Natural killer cell (primary cell): Measurements from ENCODE around the gene KRT7. TPM values are rescaled to one million over a fixed set of nuclear protein-coding genes. Genes with fewer than 3 reads are reported as not detected.

Source experiments
- ATAC-seq, 3 donors: fragments of 150-1000 bp in 2 of 3; fragments of 200-7000 bp in 1 of 3; cut with Tn5 transposase; 1 replicate in 1 of 3; 2 replicates in 2 of 3; pipeline ENCODE4 v1.10.0; 2021; ENCODE audit warnings: mild to moderate bottlenecking in 2 of 3, moderate library complexity in 2 of 3
- DNase-seq, 2 donors: peaks; one replicate each; pipeline versions ENCODE4 v3.0.0 to v3.0.0-alpha.2; 2013 to 2021; ENCODE audit warnings: mixed read lengths in 1 of 2
- H3K27ac ChIP-seq: one replicate; pipeline ENCODE4 v1.5.1; 2013; ENCODE audit warnings: mild to moderate bottlenecking, low read length
- H3K27me3 ChIP-seq: one replicate; pipeline ENCODE4 v1.6.1; 2013; ENCODE audit warnings: low read length; ENCODE audit not compliant: control insufficient read depth, insufficient read depth
- H3K36me3 ChIP-seq: one replicate; pipeline ENCODE4 v1.6.1; 2013; ENCODE audit warnings: low read length; ENCODE audit not compliant: control insufficient read depth, insufficient read depth
- H3K4me1 ChIP-seq: one replicate; pipeline ENCODE4 v1.6.1; 2013; ENCODE audit warnings: low read length; ENCODE audit not compliant: control insufficient read depth, insufficient read depth
- H3K4me3 ChIP-seq: one replicate; pipeline ENCODE4 v1.5.1; 2013; ENCODE audit warnings: low read length
- H3K9me3 ChIP-seq: one replicate; pipeline ENCODE4 v1.6.1; 2013; ENCODE audit warnings: low read length; ENCODE audit not compliant: control insufficient read depth, insufficient read depth
- H3K27ac Mint-ChIP-seq, 2 donors: one replicate each; pipeline ENCODE4 v1.8.0; 2022; ENCODE audit warnings: mild to moderate bottlenecking in 2 of 2, mixed read lengths in 2 of 2, moderate library complexity in 1 of 2
- H3K27me3 Mint-ChIP-seq, 2 donors: one replicate each; pipeline ENCODE4 v1.8.0; 2022; ENCODE audit warnings: low read depth in 2 of 2, mixed read lengths in 2 of 2
- H3K36me3 Mint-ChIP-seq: one replicate; pipeline ENCODE4 v1.8.0; 2022; ENCODE audit warnings: mixed read lengths
- H3K4me1 Mint-ChIP-seq, 2 donors: one replicate each; pipeline ENCODE4 v1.8.0; 2022; ENCODE audit warnings: mixed read lengths in 2 of 2
- H3K4me3 Mint-ChIP-seq: one replicate; pipeline ENCODE4 v1.8.0; 2022; ENCODE audit warnings: mild to moderate bottlenecking, moderate library complexity, mixed read lengths
- H3K9me3 Mint-ChIP-seq, 2 donors: one replicate each; pipeline ENCODE4 v1.8.0; 2022; ENCODE audit warnings: mixed read lengths in 2 of 2
- WGBS: methylation state at CpG from one replicate; pipeline ENCODE4 v1.1.7; 2013; ENCODE audit warnings: missing lambda C conversion rate; ENCODE audit not compliant: insufficient coverage; 5-methylcytosine and 5-hydroxymethylcytosine counted together
- intact Hi-C: fragments of 100-400 bp; cut with micrococcal nuclease; formaldehyde crosslinking; loops from one replicate; pipeline ENCODE4 v1.14.2; 2022
- total RNA-seq, 4 donors: library from RNA; stranded (reverse); fragments of 120-200 nt in 1 of 4; gene quantifications; one replicate each; pipeline versions ENCODE4 v1.2.3 to v1.2.4, GENCODE V29; 2013 to 2022
- TF ChIP-seq, protein P1 (sequence below): fragments of 200-600 bp; IDR thresholded peaks from one replicate; pipeline ENCODE4 v1.8.0; 2022; ENCODE audit warnings: antibody characterized with exemption

The KRT7 gene
- total RNA-seq, 3 donors from 2014 or later (not counting 1 experiment from before 2014, with no cell fraction given): 0.54 TPM; not detected in 2

DNA sequence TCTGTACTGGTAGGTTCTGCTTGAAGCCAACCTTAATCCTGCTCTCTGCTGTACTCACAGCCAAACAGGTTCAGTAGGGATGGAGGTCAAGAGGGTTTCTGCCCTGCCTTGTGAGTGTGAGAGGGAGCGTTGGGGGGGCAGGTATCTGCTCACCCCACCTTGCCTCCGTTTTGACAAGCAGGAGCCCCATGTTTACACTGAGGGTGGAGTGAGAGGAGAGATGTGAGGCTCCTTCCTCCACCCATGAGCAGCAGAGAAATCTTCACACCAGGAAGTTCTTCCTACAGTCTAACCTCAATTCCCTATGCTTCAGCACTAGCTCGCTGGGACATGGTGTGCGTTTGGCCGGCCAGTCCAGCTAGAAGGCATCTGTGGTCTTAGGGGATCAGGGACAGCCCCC, 45.4 kb upstream of the KRT7 start:
- no peak for ATAC-seq
- H3K4me1 Mint-ChIP-seq: peaks cover 0 to 4% of the 10 kb centered on the region in 2 donors
- H3K4me1 ChIP-seq: peaks cover 23% of the 10 kb centered on the region
- H3K9me3 Mint-ChIP-seq: no peaks in the 10 kb centered on the region
- H3K36me3 ChIP-seq: no peaks in the 10 kb centered on the region
- H3K4me3 ChIP-seq: no peak overlapping the region
- H3K27me3 ChIP-seq: no peaks in the 10 kb centered on the region
- H3K27ac ChIP-seq: no peak overlapping the region
- TF ChIP-seq, protein P1, sequence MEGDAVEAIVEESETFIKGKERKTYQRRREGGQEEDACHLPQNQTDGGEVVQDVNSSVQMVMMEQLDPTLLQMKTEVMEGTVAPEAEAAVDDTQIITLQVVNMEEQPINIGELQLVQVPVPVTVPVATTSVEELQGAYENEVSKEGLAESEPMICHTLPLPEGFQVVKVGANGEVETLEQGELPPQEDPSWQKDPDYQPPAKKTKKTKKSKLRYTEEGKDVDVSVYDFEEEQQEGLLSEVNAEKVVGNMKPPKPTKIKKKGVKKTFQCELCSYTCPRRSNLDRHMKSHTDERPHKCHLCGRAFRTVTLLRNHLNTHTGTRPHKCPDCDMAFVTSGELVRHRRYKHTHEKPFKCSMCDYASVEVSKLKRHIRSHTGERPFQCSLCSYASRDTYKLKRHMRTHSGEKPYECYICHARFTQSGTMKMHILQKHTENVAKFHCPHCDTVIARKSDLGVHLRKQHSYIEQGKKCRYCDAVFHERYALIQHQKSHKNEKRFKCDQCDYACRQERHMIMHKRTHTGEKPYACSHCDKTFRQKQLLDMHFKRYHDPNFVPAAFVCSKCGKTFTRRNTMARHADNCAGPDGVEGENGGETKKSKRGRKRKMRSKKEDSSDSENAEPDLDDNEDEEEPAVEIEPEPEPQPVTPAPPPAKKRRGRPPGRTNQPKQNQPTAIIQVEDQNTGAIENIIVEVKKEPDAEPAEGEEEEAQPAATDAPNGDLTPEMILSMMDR: no peak
- no peak overlapping the region for H3K27ac Mint-ChIP-seq
- H3K4me3 Mint-ChIP-seq: no peak overlapping the region
- no peak for DNase-seq
- peaks cover 0 to 5% of the 10 kb centered on the region in 2 donors for H3K27me3 Mint-ChIP-seq
- H3K36me3 Mint-ChIP-seq: no peaks in the 10 kb centered on the region
- intact Hi-C loops: no loop called here
- WGBS: 96% methylated on average over 4 of the region's 5 CpGs
- H3K9me3 ChIP-seq: no peaks in the 10 kb centered on the region

DNA sequence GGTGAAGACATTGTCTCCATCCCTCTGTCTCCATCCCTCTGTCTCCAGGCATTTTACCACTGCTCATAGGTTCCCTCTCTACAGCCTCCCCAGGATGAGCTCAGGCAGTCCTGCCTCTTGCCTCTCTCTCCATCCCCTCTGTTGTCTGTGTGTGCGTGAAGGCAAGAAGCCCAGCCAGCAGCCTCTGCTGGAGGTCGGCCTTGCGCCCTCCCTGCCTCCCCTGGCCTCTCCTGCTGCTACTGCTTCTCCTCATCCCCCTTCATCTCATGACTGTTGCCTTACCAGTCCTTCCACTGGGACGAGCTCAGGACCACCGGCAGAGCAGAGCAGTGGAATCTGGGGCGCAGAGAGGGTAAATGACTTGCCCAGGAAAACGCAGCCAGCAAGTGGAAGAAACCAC, 44.4 kb upstream of the KRT7 start:
- WGBS: 84% methylated on average over 7 of the region's 7 CpGs
- intact Hi-C loops: no loop called here
- Histone ChIP-seq H3K36me3 (no peaks in the 10 kb centered on the region), H3K27ac (no peak overlapping the region), H3K4me3 (no peak overlapping the region), H3K27me3 (no peaks in the 10 kb centered on the region), H3K9me3 (no peaks in the 10 kb centered on the region), H3K4me1 (peaks cover 25% of the 10 kb centered on the region)
- no peak overlapping the region for H3K4me3 Mint-ChIP-seq
- H3K27me3 Mint-ChIP-seq: peaks cover 0 to 9% of the 10 kb centered on the region in 2 donors
- no peak for DNase-seq
- TF ChIP-seq, protein P1: no peak
- no peaks in the 10 kb centered on the region for H3K9me3 Mint-ChIP-seq
- ATAC-seq: no peak
- no peak overlapping the region for H3K27ac Mint-ChIP-seq
- H3K36me3 Mint-ChIP-seq: no peaks in the 10 kb centered on the region
- H3K4me1 Mint-ChIP-seq: peaks cover 0 to 4% of the 10 kb centered on the region in 2 donors

DNA sequence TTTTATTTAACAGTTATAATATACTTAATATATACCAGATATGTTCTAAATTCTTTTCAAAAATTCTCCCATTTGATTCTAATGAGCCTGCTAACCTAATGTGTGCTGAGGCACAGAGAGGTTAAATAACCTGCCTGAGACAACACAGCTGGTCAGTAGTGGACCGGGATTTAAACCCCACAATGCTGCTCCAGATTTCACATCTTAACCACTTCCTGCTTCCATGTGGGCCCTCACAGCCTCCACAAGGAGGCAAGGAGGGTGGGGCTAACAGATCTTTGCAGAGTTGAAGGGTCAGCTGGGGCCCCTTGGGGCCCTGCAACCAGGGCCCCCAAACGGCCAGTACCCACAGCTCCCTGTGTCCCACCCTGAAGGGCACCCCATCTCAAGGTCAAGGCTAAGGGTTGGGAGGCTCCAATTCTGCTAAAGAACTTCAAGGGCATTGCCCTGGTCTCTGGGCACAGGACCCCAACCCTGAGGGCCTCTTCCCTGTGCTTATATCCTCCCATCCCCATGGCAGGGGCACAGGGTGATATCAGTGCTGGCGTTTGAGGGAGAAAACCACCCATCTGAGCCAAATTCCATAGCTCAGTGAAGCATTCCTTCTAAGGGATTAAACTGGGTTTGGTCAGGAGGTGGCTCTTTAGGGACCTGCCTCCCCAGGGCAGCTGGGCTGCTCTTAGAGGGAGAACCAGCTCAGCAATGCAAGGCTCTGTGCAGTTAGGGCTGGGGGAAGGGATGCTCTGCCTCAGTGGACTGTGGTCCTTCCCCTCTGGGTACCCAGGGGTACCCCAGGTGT, 43.5 kb upstream of the KRT7 start:
- no peaks in the 10 kb centered on the region for H3K9me3 ChIP-seq
- DNase-seq: no peak
- H3K36me3 Mint-ChIP-seq: no peaks in the 10 kb centered on the region
- WGBS: 60% methylated on average over 3 of the region's 3 CpGs
- H3K4me3 Mint-ChIP-seq: no peak overlapping the region
- no peak overlapping the region for H3K27ac ChIP-seq
- peaks cover 0 to 4% of the 10 kb centered on the region in 2 donors for H3K4me1 Mint-ChIP-seq
- H3K27me3 ChIP-seq: no peaks in the 10 kb centered on the region
- no peaks in the 10 kb centered on the region for H3K36me3 ChIP-seq
- no peak overlapping the region for H3K27ac Mint-ChIP-seq
- H3K4me3 ChIP-seq: no peak overlapping the region
- H3K9me3 Mint-ChIP-seq: no peaks in the 10 kb centered on the region
- peaks cover 27% of the 10 kb centered on the region for H3K4me1 ChIP-seq
- peaks cover 0 to 9% of the 10 kb centered on the region in 2 donors for H3K27me3 Mint-ChIP-seq
- TF ChIP-seq, protein P1: no peak
- intact Hi-C loops: no loop called here
- no peak for ATAC-seq
